Trophoblast cell (in vitro differentiated cells and primary cell): ENCODE measurements around the gene LY6G6D.

ENCODE experiments used
- DNase-seq, 2 donors: peaks; one replicate each; pipeline ENCODE4 v3.0.0-alpha.2; 2016
- H2AFZ ChIP-seq: 2 replicates; pipeline ENCODE4 v1.6.1; 2013; ENCODE audit warnings: low read length, moderate library complexity, mild to moderate bottlenecking; ENCODE audit not compliant: insufficient read depth, poor library complexity
- H2AK5ac ChIP-seq: 2 replicates; pipeline ENCODE4 v1.6.1; 2013; ENCODE audit warnings: mild to moderate bottlenecking, low read length
- H2BK120ac ChIP-seq: 2 replicates; pipeline ENCODE4 v1.6.1; 2013; ENCODE audit warnings: low read length, mild to moderate bottlenecking, moderate library complexity; ENCODE audit not compliant: insufficient read depth, poor library complexity
- H2BK12ac ChIP-seq: 2 replicates; pipeline ENCODE4 v1.6.1; 2013; ENCODE audit warnings: mild to moderate bottlenecking, low read length, moderate library complexity
- H2BK5ac ChIP-seq: 2 replicates; pipeline ENCODE4 v1.6.1; 2013; ENCODE audit warnings: low read length, low read depth, moderate library complexity, mild to moderate bottlenecking; ENCODE audit not compliant: poor library complexity
- H3K14ac ChIP-seq: 2 replicates; pipeline ENCODE4 v1.6.1; 2013; ENCODE audit warnings: mild to moderate bottlenecking, low read length
- H3K18ac ChIP-seq: 2 replicates; pipeline ENCODE4 v1.6.1; 2013; ENCODE audit warnings: mild to moderate bottlenecking, low read length
- H3K23ac ChIP-seq: 2 replicates; pipeline ENCODE4 v1.6.1; 2013; ENCODE audit warnings: low read length
- H3K27ac ChIP-seq: 2 replicates; pipeline ENCODE4 v1.5.1; 2013; ENCODE audit warnings: low read depth, mild to moderate bottlenecking, inconsistent platforms, low read length, moderate library complexity
- H3K27me3 ChIP-seq: 2 replicates; pipeline ENCODE4 v1.6.1; 2013; ENCODE audit warnings: inconsistent platforms, mild to moderate bottlenecking, low read length, moderate library complexity; ENCODE audit not compliant: insufficient read depth
- H3K36me3 ChIP-seq, 2 experiments: 1 replicate in 1 of 2; 2 replicates in 1 of 2; pipeline ENCODE4 v1.6.1; 2013; ENCODE audit warnings: low read length in 2 of 2, mild to moderate bottlenecking in 2 of 2, moderate library complexity in 1 of 2; ENCODE audit not compliant: insufficient read depth in 2 of 2, control insufficient read depth in 1 of 2
- H3K4ac ChIP-seq: 2 replicates; pipeline ENCODE4 v1.6.1; 2013; ENCODE audit warnings: low read depth, mild to moderate bottlenecking, low read length, moderate library complexity
- H3K4me1 ChIP-seq, 2 experiments: 1 replicate in 1 of 2; 2 replicates in 1 of 2; pipeline ENCODE4 v1.6.1; 2013; ENCODE audit warnings: low read length in 2 of 2, mild to moderate bottlenecking in 2 of 2, moderate library complexity in 1 of 2; ENCODE audit not compliant: insufficient read depth in 2 of 2, control insufficient read depth in 1 of 2
- H3K4me2 ChIP-seq: 2 replicates; pipeline ENCODE4 v1.6.1; 2013; ENCODE audit warnings: inconsistent platforms, mild to moderate bottlenecking, low read length, moderate library complexity
- H3K4me3 ChIP-seq: 2 replicates; pipeline ENCODE4 v1.5.1; 2013; ENCODE audit warnings: mild to moderate bottlenecking, low read depth, low read length, inconsistent platforms
- H3K79me1 ChIP-seq: one replicate; pipeline ENCODE4 v1.6.1; 2013; ENCODE audit warnings: low read length
- H3K79me2 ChIP-seq: 2 replicates; pipeline ENCODE4 v1.6.1; 2013; ENCODE audit warnings: low read length, mild to moderate bottlenecking; ENCODE audit not compliant: control insufficient read depth, insufficient read depth, poor library complexity
- H3K9ac ChIP-seq: 2 replicates; pipeline ENCODE4 v1.6.1; 2013; ENCODE audit warnings: mild to moderate bottlenecking, low read length
- H3K9me3 ChIP-seq: 2 replicates; pipeline ENCODE4 v1.6.1; 2013; ENCODE audit warnings: low read depth, mild to moderate bottlenecking, control low read depth, inconsistent platforms, low read length; ENCODE audit not compliant: insufficient read depth
- H4K12ac ChIP-seq: 2 replicates; pipeline ENCODE4 v1.6.1; 2013; ENCODE audit warnings: low read depth, mild to moderate bottlenecking, low read length, moderate library complexity
- H4K8ac ChIP-seq: 2 replicates; pipeline ENCODE4 v1.6.1; 2013; ENCODE audit warnings: low read depth, mild to moderate bottlenecking, low read length, moderate library complexity
- H4K91ac ChIP-seq: one replicate; pipeline ENCODE4 v1.6.1; 2013; ENCODE audit warnings: low read depth, mild to moderate bottlenecking, low read length, moderate library complexity
- WGBS: extraction: QIAGEN DNeasy Blood & Tissue Kit; methylation state at CpG from one replicate; pipeline ENCODE4 v1.1.7; 2013; ENCODE audit warnings: missing lambda C conversion rate; ENCODE audit not compliant: insufficient read length, insufficient coverage; ENCODE audit errors: extremely low coverage; 5-methylcytosine and 5-hydroxymethylcytosine counted together

LY6G6D gene

DNA sequence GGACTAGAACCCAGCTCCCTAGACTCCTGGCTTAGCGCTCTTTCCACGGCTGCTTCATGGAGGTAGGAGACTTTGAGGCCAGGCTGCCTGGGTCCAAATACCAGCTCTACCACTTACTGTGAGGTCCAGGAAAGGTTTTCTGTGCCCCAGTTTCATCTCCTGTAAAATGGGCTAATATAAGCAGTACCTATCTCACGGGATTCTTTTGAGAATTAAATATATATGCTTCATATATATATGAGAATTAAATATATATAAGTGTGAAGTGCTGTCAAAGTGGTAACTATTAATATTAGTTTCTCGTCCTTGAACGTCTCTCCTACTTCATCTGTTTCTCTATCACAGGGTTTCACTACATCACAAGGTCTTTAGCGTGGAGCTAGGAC lies 24.1 kb upstream of the LY6G6D start:
- Histone ChIP-seq H3K27me3 (no peaks in the 10 kb centered on the region), H2BK12ac (peak overlapping the region; percentile 61), H3K9ac (no peak overlapping the region), H2BK120ac (peak overlapping the region; percentile 43), H3K18ac (no peak overlapping the region), H3K4me1 (peaks cover 11 to 13% of the 10 kb centered on the region in 2 experiments), H4K8ac (no peak overlapping the region), H4K91ac (peak overlapping the region; percentile 15), H4K12ac (no peak overlapping the region), H3K23ac (no peak overlapping the region), H2AFZ (no peak overlapping the region), H3K14ac (peak overlapping the region; percentile 24), H2AK5ac (peak overlapping the region; percentile 59), H3K79me1 (peaks cover 13% of the 10 kb centered on the region), H3K4me2 (peak overlapping the region; percentile 9), H3K27ac (peak overlapping the region; percentile 63), H3K36me3 (peaks cover 68 to 70% of the 10 kb centered on the region in 2 experiments), H3K4me3 (no peak overlapping the region), H3K4ac (no peak overlapping the region), H3K9me3 (no peaks in the 10 kb centered on the region), H2BK5ac (peak overlapping the region; percentile 39), H3K79me2 (no peaks in the 10 kb centered on the region)
- no peak for DNase-seq
- no CpG with 5 or more reads among the region's 6 CpGs for WGBS

GRCh38 chr6:31691564-31692108 lies 23.5 kb upstream of the LY6G6D start:
- WGBS: no CpG with 5 or more reads among the region's 12 CpGs
- no peak overlapping the region for H4K12ac ChIP-seq
- H2BK5ac ChIP-seq: no peak overlapping the region
- no peak overlapping the region for H3K4me3 ChIP-seq
- H3K4me2 ChIP-seq: no peak overlapping the region
- H4K91ac ChIP-seq: no peak overlapping the region
- no peak overlapping the region for H3K14ac ChIP-seq
- H3K4me1 ChIP-seq: peaks cover 11 to 14% of the 10 kb centered on the region in 2 experiments
- H2BK12ac ChIP-seq: no peak overlapping the region
- no peak overlapping the region for H3K18ac ChIP-seq
- no peak overlapping the region for H3K9ac ChIP-seq
- H3K23ac ChIP-seq: no peak overlapping the region
- H4K8ac ChIP-seq: no peak overlapping the region
- H3K27me3 ChIP-seq: no peaks in the 10 kb centered on the region
- H3K36me3 ChIP-seq: peaks cover 64 to 67% of the 10 kb centered on the region in 2 experiments
- no peak for DNase-seq
- no peak overlapping the region for H2BK120ac ChIP-seq
- no peak overlapping the region for H2AFZ ChIP-seq
- H3K79me2 ChIP-seq: no peaks in the 10 kb centered on the region
- H3K79me1 ChIP-seq: peaks cover 13% of the 10 kb centered on the region
- H2AK5ac ChIP-seq: no peak overlapping the region
- no peak overlapping the region for H3K27ac ChIP-seq
- H3K9me3 ChIP-seq: no peaks in the 10 kb centered on the region
- no peak overlapping the region for H3K4ac ChIP-seq

- H3K4me3 ChIP-seq: no peak overlapping the region
- no peak overlapping the region for H3K18ac ChIP-seq
- H4K91ac ChIP-seq: no peak overlapping the region
- H4K12ac ChIP-seq: no peak overlapping the region
- H2AFZ ChIP-seq: no peak overlapping the region
- no peak for DNase-seq
- no peak overlapping the region for H3K4me2 ChIP-seq
- H4K8ac ChIP-seq: no peak overlapping the region
- peaks cover 11 to 15% of the 10 kb centered on the region in 2 experiments for H3K4me1 ChIP-seq
- peaks cover 13% of the 10 kb centered on the region for H3K79me1 ChIP-seq
- H3K27me3 ChIP-seq: no peaks in the 10 kb centered on the region
- H3K27ac ChIP-seq: no peak overlapping the region
- no peak overlapping the region for H2BK5ac ChIP-seq
- no peaks in the 10 kb centered on the region for H3K9me3 ChIP-seq
- no peak overlapping the region for H3K4ac ChIP-seq
- H2BK120ac ChIP-seq: no peak overlapping the region
- WGBS: no CpG with 5 or more reads among the region's 4 CpGs
- no peak overlapping the region for H3K23ac ChIP-seq
- no peak overlapping the region for H3K14ac ChIP-seq
- H2BK12ac ChIP-seq: no peak overlapping the region
- no peaks in the 10 kb centered on the region for H3K79me2 ChIP-seq
- H3K9ac ChIP-seq: no peak overlapping the region
- H3K36me3 ChIP-seq: peaks cover 61 to 65% of the 10 kb centered on the region in 2 experiments
- no peak overlapping the region for H2AK5ac ChIP-seq
Observed at GRCh38 chr6:31692353-31692752, 22.8 kb upstream of the LY6G6D start.

DNA sequence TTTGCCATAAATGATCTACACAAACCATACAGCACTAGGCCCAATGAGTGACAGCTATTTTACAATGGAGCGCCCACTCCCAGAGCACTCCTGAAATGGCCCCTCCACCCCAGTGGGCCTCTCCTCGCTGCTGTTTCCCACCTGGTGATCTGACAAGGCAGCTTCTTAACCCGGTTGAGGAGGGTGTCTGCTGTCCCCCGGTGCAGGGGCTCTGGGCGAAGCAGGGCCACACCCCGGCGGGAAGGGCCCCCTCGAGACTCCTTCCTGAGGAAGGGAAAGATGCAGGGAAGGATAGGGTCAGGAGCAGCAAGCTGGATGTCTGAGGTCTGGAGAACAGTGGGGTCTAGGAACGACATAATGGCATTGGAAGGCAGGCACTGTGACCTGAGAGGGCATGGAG lies 22.3 kb upstream of the LY6G6D start:
- Histone ChIP-seq H3K18ac (no peak overlapping the region), H3K4me3 (no peak overlapping the region), H3K27me3 (no peaks in the 10 kb centered on the region), H3K4ac (no peak overlapping the region), H2AK5ac (no peak overlapping the region), H2BK120ac (no peak overlapping the region), H3K79me1 (peaks cover 13% of the 10 kb centered on the region), H3K14ac (no peak overlapping the region), H3K23ac (no peak overlapping the region), H2BK12ac (no peak overlapping the region), H4K8ac (no peak overlapping the region), H3K79me2 (no peaks in the 10 kb centered on the region), H3K36me3 (peaks cover 58 to 59% of the 10 kb centered on the region in 2 experiments), H3K9ac (no peak overlapping the region), H3K4me2 (no peak overlapping the region), H2BK5ac (no peak overlapping the region), H4K12ac (no peak overlapping the region), H3K9me3 (no peaks in the 10 kb centered on the region), H3K4me1 (peaks cover 11 to 15% of the 10 kb centered on the region in 2 experiments), H2AFZ (no peak overlapping the region), H3K27ac (no peak overlapping the region), H4K91ac (no peak overlapping the region)
- no peak for DNase-seq
- no CpG with 5 or more reads among the region's 9 CpGs for WGBS
